HCT116 (cell line): ENCODE results near the gene CHST5. TPM values are rescaled to one million over a fixed set of nuclear protein-coding genes. Genes with fewer than 3 reads are reported as not detected.
A peak's percentile ranks its signal among the peaks of the same experiment; 100 is the strongest.

Experiments used
- ATAC-seq: fragments of 200-7000 bp; cut with Tn5 transposase; 2 replicates; pipeline ENCODE4 v1.9.1; 2020; ENCODE audit warnings: mild to moderate bottlenecking, moderate library complexity
- BruUV-seq: library from RNA; stranded (reverse); fragments of 400-500 nt; replicated peaks from 2 replicates; lab custom pipeline; 2021; lab: Mats Ljungman, UMichigan
- CTCF ChIA-PET: fragments of 300-600 bp; sonication (Branson Sonifier 250); formaldehyde crosslinking; loops from one replicate; lab custom pipeline; 2021; ENCODE audit warnings: antibody characterized with exemption; lab: Charles Lee
- POLR2A ChIA-PET: fragments of 300-600, 350-600 bp; sonication (Branson Sonifier 250); formaldehyde crosslinking; loops from one replicate; lab custom pipeline; 2021; ENCODE audit warnings: antibody characterized with exemption; lab: Charles Lee
- RAD21 ChIA-PET, 2 experiments: fragments of 300-600 bp; sonication (Branson Sonifier 250); formaldehyde crosslinking; loops; one replicate each; lab custom pipeline; 2023; ENCODE audit warnings: low total read pairs in 2 of 2; ENCODE audit not compliant: uncharacterized antibody in 2 of 2, unreplicated experiment in 2 of 2, low non-redundant PET in 1 of 2; lab: Charles Lee
- DNase-seq: peaks from one replicate; pipeline ENCODE4 v3.0.0-alpha.2; 2010; ENCODE audit warnings: low read depth, low spot score
- H2AFZ ChIP-seq: fragments of 200-600 bp; shearing (Covaris generic), sonication (generic); 2 replicates; pipeline ENCODE4 v1.6.1; 2017; ENCODE audit warnings: low read depth, mixed run types, mixed read lengths, antibody characterized with exemption, low read length; ENCODE audit not compliant: poor library complexity, severe bottlenecking
- H3K27ac ChIP-seq: 2 replicates; pipeline ENCODE4 v1.5.1; 2012; ENCODE audit warnings: low read depth, low read length
- H3K27me3 ChIP-seq: fragments of 200-600 bp; sonication (generic); 2 replicates; pipeline ENCODE4 v1.6.1; 2016; ENCODE audit warnings: mixed run types, low read length, mixed read lengths; ENCODE audit not compliant: insufficient read depth
- H3K36me3 ChIP-seq, 2 experiments: fragments of 200-500 bp in 1 of 2; fragments of 200-600 bp in 1 of 2; sonication (Bioruptor generic) in 1 of 2; sonication (generic) in 1 of 2; 2 replicates each; pipeline versions ENCODE4 v1.5.1 to v1.6.1; 2014 to 2016; ENCODE audit warnings: low read length in 2 of 2, inconsistent platforms in 1 of 2, mixed read lengths in 1 of 2, mixed run types in 1 of 2; ENCODE audit not compliant: insufficient read depth in 2 of 2, control insufficient read depth in 1 of 2
- H3K4me1 ChIP-seq, 2 experiments: fragments of 200-600 bp in 1 of 2; sonication (generic) in 1 of 2; 2 replicates each; pipeline versions ENCODE4 v1.5.1 to v1.6.1; 2012 to 2017; ENCODE audit warnings: low read length in 2 of 2, inconsistent platforms in 1 of 2, mild to moderate bottlenecking in 1 of 2, mixed read lengths in 1 of 2, mixed run types in 1 of 2, moderate library complexity in 1 of 2; ENCODE audit not compliant: insufficient read depth in 2 of 2, control insufficient read depth in 1 of 2
- H3K4me2 ChIP-seq: fragments of 200-600 bp; sonication (generic); 2 replicates; pipeline ENCODE4 v1.6.1; 2017; ENCODE audit warnings: mixed run types, low read length, mixed read lengths
- H3K4me3 ChIP-seq, 2 experiments: fragments of 200-600 bp in 1 of 2; sonication (generic) in 1 of 2; replicated peaks in 1 of 2; 2 replicates each; pipeline ENCODE4 v1.5.1; 2011 to 2016; ENCODE audit warnings: low read length in 2 of 2, control low read depth in 1 of 2, low read depth in 1 of 2, mild to moderate bottlenecking in 1 of 2, mixed read lengths in 1 of 2, mixed run types in 1 of 2
- H3K79me2 ChIP-seq: fragments of 200-600 bp; sonication (generic); 2 replicates; pipeline ENCODE4 v1.6.1; 2017; ENCODE audit warnings: mild to moderate bottlenecking, mixed run types, low read length, moderate library complexity, mixed read lengths; ENCODE audit not compliant: insufficient read depth
- H3K9ac ChIP-seq: fragments of 200-600 bp; sonication (generic); 2 replicates; pipeline ENCODE4 v1.6.1; 2016; ENCODE audit warnings: low read length, mixed read lengths
- H3K9me2 ChIP-seq: fragments of 200-600 bp; sonication (generic), shearing (Covaris generic); 2 replicates; pipeline ENCODE4 v1.6.1; 2017; ENCODE audit warnings: mixed run types, mild to moderate bottlenecking, moderate library complexity; ENCODE audit not compliant: insufficient read depth
- H3K9me3 ChIP-seq, 2 experiments: fragments of 200-500 bp in 1 of 2; fragments of 200-600 bp in 1 of 2; sonication (Bioruptor generic) in 1 of 2; sonication (generic) in 1 of 2; 2 replicates each; pipeline ENCODE4 v1.6.1; 2014 to 2017; ENCODE audit warnings: low read length in 2 of 2, mixed read lengths in 2 of 2, inconsistent platforms in 1 of 2, low read depth in 1 of 2, mild to moderate bottlenecking in 1 of 2, mixed run types in 1 of 2, moderate library complexity in 1 of 2; ENCODE audit not compliant: control insufficient read depth in 1 of 2, insufficient read depth in 1 of 2
- H4K20me1 ChIP-seq: fragments of 200-600 bp; sonication (generic), shearing (Covaris generic); 2 replicates; pipeline ENCODE4 v1.6.1; 2017; ENCODE audit warnings: mixed run types, mild to moderate bottlenecking, moderate library complexity; ENCODE audit not compliant: insufficient read depth
- ATF3 ChIP-seq: IDR thresholded peaks from 2 replicates; pipeline ENCODE4 v1.6.1; 2012
- CBX3 ChIP-seq: IDR thresholded peaks from 2 replicates; pipeline ENCODE4 v1.6.1; 2012; ENCODE audit warnings: low read depth
- CEBPB ChIP-seq: IDR thresholded peaks from 2 replicates; pipeline ENCODE4 v1.6.1; 2012; ENCODE audit warnings: low read depth
- CTCF ChIP-seq, 3 experiments: fragments of 200-600 bp in 1 of 3; sonication (generic) in 1 of 3; IDR thresholded peaks in 2 of 3; conservative IDR thresholded peaks in 1 of 3; 2 replicates each; pipeline ENCODE4 v1.5.1; 2012 to 2017; ENCODE audit warnings: low read depth in 2 of 3, low read length in 2 of 3, antibody characterized with exemption in 1 of 3, borderline replicate concordance in 1 of 3, control low read depth in 1 of 3, mild to moderate bottlenecking in 1 of 3, mixed read lengths in 1 of 3, mixed run types in 1 of 3, moderate library complexity in 1 of 3; ENCODE audit not compliant: insufficient read depth in 1 of 3
- FOSL1 ChIP-seq: IDR thresholded peaks from 2 replicates; pipeline ENCODE4 v1.6.1; 2012; ENCODE audit warnings: low read depth
- JUND ChIP-seq: IDR thresholded peaks from 2 replicates; pipeline ENCODE4 v1.6.1; 2012
- MAX ChIP-seq: IDR thresholded peaks from 2 replicates; pipeline ENCODE4 v1.6.1; 2012
- POLR2A ChIP-seq: IDR thresholded peaks from 2 replicates; pipeline ENCODE4 v1.7.0; 2011; ENCODE audit warnings: borderline replicate concordance; ENCODE audit not compliant: insufficient read depth, insufficient read length; ENCODE audit errors: extremely low read depth
- POLR2AphosphoS5 ChIP-seq: IDR thresholded peaks from 2 replicates; pipeline ENCODE4 v1.6.1; 2011; ENCODE audit warnings: mild to moderate bottlenecking, low read depth, low read length, moderate library complexity
- SP1 ChIP-seq: IDR thresholded peaks from 2 replicates; pipeline ENCODE4 v1.6.1; 2012; ENCODE audit warnings: low read depth
- SRF ChIP-seq: IDR thresholded peaks from 2 replicates; pipeline ENCODE4 v1.6.1; 2012; ENCODE audit warnings: low read depth
- YY1 ChIP-seq: IDR thresholded peaks from 2 replicates; pipeline ENCODE4 v1.6.1; 2011; ENCODE audit warnings: low read length, low read depth, moderate library complexity, mild to moderate bottlenecking; ENCODE audit not compliant: insufficient replicate concordance; ENCODE audit errors: extremely low read depth
- ZFX ChIP-seq: fragments of 450-650 bp; IDR thresholded peaks from 2 replicates; pipeline ENCODE4 v1.6.1; 2017
- ZNF274 ChIP-seq: fragments of 200-500 bp; sonication (Bioruptor generic); IDR thresholded peaks from 2 replicates; pipeline ENCODE4 v1.6.1; 2014; ENCODE audit warnings: mild to moderate bottlenecking, low read depth, low read length, inconsistent platforms
- intact Hi-C: fragments of 100-400 bp; cut with micrococcal nuclease; formaldehyde crosslinking; loops from 2 replicates; pipeline ENCODE4 v1.10.0; 2022
- total RNA-seq: library from RNA; stranded (reverse); gene quantifications from one replicate; pipeline ENCODE4 v1.2.1, GENCODE V29; 2021; ENCODE audit not compliant: unreplicated experiment

The CHST5 gene
- total RNA-seq, 1 experiment from 2014 or later: 0.32 TPM

GRCh38 chr16:75555213-75555706 lies 19.4 kb upstream of the CHST5 start:
- DNase-seq: peak; percentile 86
- BruUV-seq: TSS peak; percentile 44
- H3K36me3 ChIP-seq: no peaks in the 10 kb centered on the region; a peak in 1 of 4 replicates
- ChIA-PET CTCF (interaction anchor here (1.0 to 2.5 kb wide), 3 partner anchors 38 to 356 kb away, joined by 3 to 11 read pairs (median 3); no protein-coding TSS in a partner anchor), RAD21 (interaction anchor here in 1 of 2 experiments (0.6 to 0.8 kb wide), 2 partner anchors 38 to 123 kb away, joined by 3 read pairs; no protein-coding TSS in a partner anchor)
- H4K20me1 ChIP-seq: no peaks in the 10 kb centered on the region
- peak overlapping the region; percentile 73 for H3K27ac ChIP-seq
- H3K9me2 ChIP-seq: no peaks in the 10 kb centered on the region
- H3K79me2 ChIP-seq: no peaks in the 10 kb centered on the region
- H3K4me3 ChIP-seq: peak overlapping the region; percentile 80 to 86
- TF ChIP-seq SRF (0 out of 2 replicates have a peak, but pooled peaks have one; percentile 8), POLR2A (peak; percentile 40), JUND (no peak), FOSL1 (no peak), POLR2AphosphoS5 (peak; percentile 66), ATF3 (no peak), YY1 (peak; percentile 38), MAX (peak; percentile 49; the same call in 1 of the 2 replicates), CBX3 (no peak), SP1 (peak; percentile 41; the same call in 1 of the 2 replicates)
- TF ChIP-seq, all 23 proteins: peak for 6
- peak; percentile 84 for ATAC-seq
- peaks cover 10 to 21% of the 10 kb centered on the region in 2 experiments; a peak in 3 of 4 replicates for H3K4me1 ChIP-seq
- H2AFZ ChIP-seq: peak overlapping the region; percentile 71
- intact Hi-C loops: loop anchor here (2.0 to 5.0 kb wide), 2 partner anchors 38 to 67 kb away; partner anchors contain the start of gene ADAT1
- H3K9me3 ChIP-seq: no peaks in the 10 kb centered on the region
- H3K4me2 ChIP-seq: peak overlapping the region; percentile 88
- no peaks in the 10 kb centered on the region for H3K27me3 ChIP-seq
- POLR2A ChIA-PET: interaction anchor here (1.0 kb wide), 3 partner anchors 10 to 94 kb away, joined by 3 to 5 read pairs (median 5); no protein-coding TSS in a partner anchor
- peak overlapping the region; percentile 88 for H3K9ac ChIP-seq

GRCh38 chr16:75552951-75553350 lies 17.0 kb upstream of the CHST5 start:
- no peak for ATAC-seq
- no TSS peak for BruUV-seq
- TF ChIP-seq ZFX (no peak), SRF (no peak), CBX3 (no peak), ZNF274 (no peak), CEBPB (no peak), CTCF (IDR thresholded peaks at IDR 0.05 in 2 of 3, conservative IDR thresholded peaks at IDR 0.05 in 1 of 3; ENCODE audit: borderline replicate concordance in 1 of 3, insufficient read depth in 1 of 3, low read depth in 2 of 3, low read length in 2 of 3) (no peak), ATF3 (no peak)

More at GRCh38 chr16:75552951-75553350, 17.0 kb upstream of the CHST5 start:
- Histone ChIP-seq H3K9me2 (no peaks in the 10 kb centered on the region), H3K9ac (no peak overlapping the region), H3K9me3 (no peaks in the 10 kb centered on the region), H3K4me1 (peaks cover 10 to 17% of the 10 kb centered on the region in 2 experiments; a peak in 3 of 4 replicates), H3K27me3 (no peaks in the 10 kb centered on the region), H3K4me3 (no peak overlapping the region), H3K27ac (no peak overlapping the region), H3K4me2 (no peak overlapping the region), H4K20me1 (no peaks in the 10 kb centered on the region), H2AFZ (no peak overlapping the region), H3K79me2 (no peaks in the 10 kb centered on the region), H3K36me3 (no peaks in the 10 kb centered on the region; a peak in 1 of 4 replicates)
- DNase-seq: no peak
- CTCF ChIA-PET: no interaction called here
- POLR2A ChIA-PET: no interaction called here
- RAD21 ChIA-PET: no interaction called here
- intact Hi-C loops: no loop called here
